NB4 (cell line): ENCODE results near the gene DLK1.

Experiments used
- DNase-seq: peaks from one replicate; pipeline ENCODE4 v3.0.0; 2010; ENCODE audit warnings: low read depth
- H3K4me3 ChIP-seq: one replicate; pipeline ENCODE4 v1.5.1; 2011; ENCODE audit warnings: mild to moderate bottlenecking, low read depth, low read length, moderate library complexity
- MAX ChIP-seq: IDR thresholded peaks from 2 replicates; pipeline ENCODE4 v1.6.1; 2011; ENCODE audit warnings: low read depth, low read length
- MYC ChIP-seq: IDR thresholded peaks from 2 replicates; pipeline ENCODE4 v1.6.1; 2011; ENCODE audit warnings: low read depth, low read length
- POLR2A ChIP-seq: IDR thresholded peaks from 2 replicates; pipeline ENCODE4 v1.6.1; 2011; ENCODE audit warnings: mild to moderate bottlenecking; ENCODE audit not compliant: insufficient read length; ENCODE audit errors: extremely low read depth
- TF ChIP-seq, protein P1 (sequence below): IDR thresholded peaks from one replicate; pipeline ENCODE4 v1.5.1; 2012; ENCODE audit warnings: low read depth, low read length

Gene DLK1

DNA sequence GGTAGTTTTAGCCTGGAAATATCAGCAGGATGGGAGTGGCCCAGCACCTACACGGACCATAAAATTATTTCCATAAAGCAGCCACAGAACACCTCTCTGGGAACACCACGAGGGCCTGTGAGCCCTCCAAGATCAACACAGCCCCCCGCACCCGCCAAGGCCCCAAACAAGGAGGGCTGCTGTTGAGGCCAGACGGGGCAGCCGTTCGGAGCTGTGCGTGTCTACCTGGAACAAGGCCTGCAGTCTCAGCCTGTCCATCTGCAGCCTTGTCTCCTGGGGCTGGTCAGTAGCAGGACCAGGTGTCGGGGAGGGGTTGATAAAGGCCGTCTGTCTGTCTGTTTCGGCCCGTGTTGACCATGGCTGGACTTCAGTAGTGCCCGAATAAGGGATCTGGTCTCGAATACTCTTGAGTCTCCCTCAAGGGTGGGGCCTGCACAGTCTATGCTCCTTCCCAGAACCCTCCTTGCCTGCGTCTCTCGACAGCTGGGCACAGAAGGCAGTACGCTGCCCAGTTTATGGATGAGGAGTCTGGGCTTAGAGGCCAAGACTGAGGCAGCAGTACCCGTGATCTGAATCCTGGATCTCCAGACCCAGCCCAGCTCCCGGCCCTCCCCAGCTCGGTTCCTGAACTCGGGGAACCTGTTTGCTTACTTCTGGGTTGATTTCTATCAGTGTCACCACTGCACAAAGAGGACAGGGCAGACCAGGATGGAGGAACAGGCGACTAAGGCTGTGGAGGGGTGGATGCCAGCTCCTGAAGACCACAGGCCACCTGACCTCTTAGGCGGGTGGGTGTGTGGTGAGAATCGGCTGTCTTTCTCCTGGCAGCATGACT, 23.1 kb upstream of the DLK1 start:
- TF ChIP-seq MYC (no peak), MAX (no peak), POLR2A (no peak)
- TF ChIP-seq, protein P1, sequence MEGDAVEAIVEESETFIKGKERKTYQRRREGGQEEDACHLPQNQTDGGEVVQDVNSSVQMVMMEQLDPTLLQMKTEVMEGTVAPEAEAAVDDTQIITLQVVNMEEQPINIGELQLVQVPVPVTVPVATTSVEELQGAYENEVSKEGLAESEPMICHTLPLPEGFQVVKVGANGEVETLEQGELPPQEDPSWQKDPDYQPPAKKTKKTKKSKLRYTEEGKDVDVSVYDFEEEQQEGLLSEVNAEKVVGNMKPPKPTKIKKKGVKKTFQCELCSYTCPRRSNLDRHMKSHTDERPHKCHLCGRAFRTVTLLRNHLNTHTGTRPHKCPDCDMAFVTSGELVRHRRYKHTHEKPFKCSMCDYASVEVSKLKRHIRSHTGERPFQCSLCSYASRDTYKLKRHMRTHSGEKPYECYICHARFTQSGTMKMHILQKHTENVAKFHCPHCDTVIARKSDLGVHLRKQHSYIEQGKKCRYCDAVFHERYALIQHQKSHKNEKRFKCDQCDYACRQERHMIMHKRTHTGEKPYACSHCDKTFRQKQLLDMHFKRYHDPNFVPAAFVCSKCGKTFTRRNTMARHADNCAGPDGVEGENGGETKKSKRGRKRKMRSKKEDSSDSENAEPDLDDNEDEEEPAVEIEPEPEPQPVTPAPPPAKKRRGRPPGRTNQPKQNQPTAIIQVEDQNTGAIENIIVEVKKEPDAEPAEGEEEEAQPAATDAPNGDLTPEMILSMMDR: no peak
- H3K4me3 ChIP-seq: no peak overlapping the region
- no peak for DNase-seq

GRCh38 chr14:100706200-100706599, 20.5 kb upstream of the DLK1 start:
- TF ChIP-seq, protein P1: no peak
- no peak for TF ChIP-seq MAX
- TF ChIP-seq POLR2A: no peak
- no peak for TF ChIP-seq MYC
- no peak for DNase-seq
- no peak overlapping the region for H3K4me3 ChIP-seq

- no peak overlapping the region for H3K4me3 ChIP-seq
- no peak for DNase-seq
- TF ChIP-seq POLR2A (no peak), MAX (no peak), MYC (no peak)
- TF ChIP-seq, protein P1: no peak
Measured at GRCh38 chr14:100706860-100707259, 19.8 kb upstream of the DLK1 start.

GRCh38 chr14:100708425-100709288, 18.0 kb upstream of the DLK1 start:
- TF ChIP-seq POLR2A (no peak), MAX (no peak), MYC (no peak)
- TF ChIP-seq, protein P1: no peak
- no peak overlapping the region for H3K4me3 ChIP-seq
- no peak for DNase-seq

GRCh38 chr14:100709289-100710284, 17.1 kb upstream of the DLK1 start:
- H3K4me3 ChIP-seq: no peak overlapping the region
- DNase-seq: no peak
- no peak for TF ChIP-seq POLR2A
- TF ChIP-seq, protein P1: no peak
- no peak for TF ChIP-seq MAX
- no peak for TF ChIP-seq MYC
